Measurements from ENCODE around the gene HOMER2. TPM values are rescaled to one million over a fixed set of nuclear protein-coding genes. Genes with fewer than 3 reads are reported as not detected.
"Not testable (repeated sequence)": the region's sequence is repeated elsewhere in the genome, so short reads cannot be mapped to it uniquely, and the experiment has no call there.

Gene HOMER2
- total RNA-seq (2014; rRNA removed; shearing (Covaris generic)): 36.0 and 40.4 TPM in 2 replicates

GRCh38 chr15:82952158-82953081, at the start of gene HOMER2:
HOMER2 (minus strand) TSS chr15:82952720; CDS start chr15:82952535, 185 bp downstream.
- peak; percentile 30 for DNase-seq (ENCODE audit: low spot score)
- in situ Hi-C loops (cut with HindIII; ENCODE audit: low sequenced_read_pairs): loop anchor here (5.0 kb wide), 1 partner anchor 35 kb away; the partner anchor contains the start of gene RAMAC

- DNase-seq (ENCODE audit: low spot score); in situ Hi-C loops (cut with HindIII; ENCODE audit: low sequenced_read_pairs): not testable (repeated sequence)
Observed at GRCh38 chr15:83000672-83001031, 48.1 kb upstream of the HOMER2 start.

- in situ Hi-C loops (cut with HindIII; ENCODE audit: low sequenced_read_pairs): no loop called here
- peak; percentile 56 for DNase-seq (ENCODE audit: low spot score)
Observed at GRCh38 chr15:82999905-83000671, 47.6 kb upstream of the HOMER2 start.

- DNase-seq (ENCODE audit: low spot score): no peak
- in situ Hi-C loops (cut with HindIII; ENCODE audit: low sequenced_read_pairs): no loop called here
Observed at GRCh38 chr15:82999426-82999825, 46.9 kb upstream of the HOMER2 start.

GRCh38 chr15:82995938-82996337, 43.4 kb upstream of the HOMER2 start:
- no peak for DNase-seq (ENCODE audit: low spot score)
- in situ Hi-C loops (cut with HindIII; ENCODE audit: low sequenced_read_pairs): no loop called here

GRCh38 chr15:82995076-82995475, 42.6 kb upstream of the HOMER2 start:
- no peak for DNase-seq (ENCODE audit: low spot score)
- in situ Hi-C loops (cut with HindIII; ENCODE audit: low sequenced_read_pairs): no loop called here

GRCh38 chr15:82993144-82993543, 40.6 kb upstream of the HOMER2 start:
- in situ Hi-C loops (cut with HindIII; ENCODE audit: low sequenced_read_pairs): no loop called here
- no peak for DNase-seq (ENCODE audit: low spot score)

GRCh38 chr15:82992436-82992998, 40.0 kb upstream of the HOMER2 start:
- DNase-seq (ENCODE audit: low spot score): no peak
- in situ Hi-C loops (cut with HindIII; ENCODE audit: low sequenced_read_pairs): no loop called here

- in situ Hi-C loops (cut with HindIII; ENCODE audit: low sequenced_read_pairs): loop anchor here (5.0 kb wide), 1 partner anchor 34 kb away; the partner anchor contains the start of gene HOMER2
Observed at GRCh38 chr15:82986442-82986780, 33.9 kb upstream of the HOMER2 start.

GRCh38 chr15:82985688-82986441, 33.3 kb upstream of the HOMER2 start, which contains the start of gene RAMAC:
RAMAC (plus strand) TSS chr15:82986210; CDS start chr15:82989019, 2,809 bp downstream.
- in situ Hi-C loops (cut with HindIII; ENCODE audit: low sequenced_read_pairs): loop anchor here (5.0 kb wide), 1 partner anchor 34 kb away; the partner anchor contains the start of gene HOMER2
- DNase-seq (ENCODE audit: low spot score): peak; percentile 97

More at GRCh38 chr15:82986442-82986780, 33.9 kb upstream of the HOMER2 start:
- DNase-seq (ENCODE audit: low spot score): no peak

- DNase-seq (ENCODE audit: low spot score): no peak
- in situ Hi-C loops (cut with HindIII; ENCODE audit: low sequenced_read_pairs): no loop called here
Observed at GRCh38 chr15:82980981-82981380, 28.5 kb upstream of the HOMER2 start.

GRCh38 chr15:82979726-82980125, 27.2 kb upstream of the HOMER2 start:
- in situ Hi-C loops (cut with HindIII; ENCODE audit: low sequenced_read_pairs): no loop called here
- DNase-seq (ENCODE audit: low spot score): no peak

GRCh38 chr15:82978438-82978837, 25.9 kb upstream of the HOMER2 start:
- in situ Hi-C loops (cut with HindIII; ENCODE audit: low sequenced_read_pairs): no loop called here
- no peak for DNase-seq (ENCODE audit: low spot score)

- DNase-seq (ENCODE audit: low spot score): no peak
- in situ Hi-C loops (cut with HindIII; ENCODE audit: low sequenced_read_pairs): no loop called here
Observed at GRCh38 chr15:82977076-82977475, 24.6 kb upstream of the HOMER2 start.

- no peak for DNase-seq (ENCODE audit: low spot score)
- in situ Hi-C loops (cut with HindIII; ENCODE audit: low sequenced_read_pairs): no loop called here
Observed at GRCh38 chr15:82972990-82973389, 20.5 kb upstream of the HOMER2 start.

GRCh38 chr15:82971218-82971984, 18.9 kb upstream of the HOMER2 start:
- in situ Hi-C loops (cut with HindIII; ENCODE audit: low sequenced_read_pairs): no loop called here
- DNase-seq (ENCODE audit: low spot score): no peak

- DNase-seq (ENCODE audit: low spot score): no peak
- in situ Hi-C loops (cut with HindIII; ENCODE audit: low sequenced_read_pairs): no loop called here
Observed at GRCh38 chr15:82970696-82971095, 18.2 kb upstream of the HOMER2 start.

- in situ Hi-C loops (cut with HindIII; ENCODE audit: low sequenced_read_pairs): no loop called here
- no peak for DNase-seq (ENCODE audit: low spot score)
Observed at GRCh38 chr15:82970078-82970686, 17.7 kb upstream of the HOMER2 start.

All from G401 (cell line).